UCSD-AML1 (cell line): ENCODE results near the gene NME7.

Experiments used
- DNase-seq: peaks from one replicate; lab custom pipeline; 2025; ENCODE audit not compliant: unreplicated experiment; lab: John Stamatoyannopoulos, UW

Gene NME7

DNA sequence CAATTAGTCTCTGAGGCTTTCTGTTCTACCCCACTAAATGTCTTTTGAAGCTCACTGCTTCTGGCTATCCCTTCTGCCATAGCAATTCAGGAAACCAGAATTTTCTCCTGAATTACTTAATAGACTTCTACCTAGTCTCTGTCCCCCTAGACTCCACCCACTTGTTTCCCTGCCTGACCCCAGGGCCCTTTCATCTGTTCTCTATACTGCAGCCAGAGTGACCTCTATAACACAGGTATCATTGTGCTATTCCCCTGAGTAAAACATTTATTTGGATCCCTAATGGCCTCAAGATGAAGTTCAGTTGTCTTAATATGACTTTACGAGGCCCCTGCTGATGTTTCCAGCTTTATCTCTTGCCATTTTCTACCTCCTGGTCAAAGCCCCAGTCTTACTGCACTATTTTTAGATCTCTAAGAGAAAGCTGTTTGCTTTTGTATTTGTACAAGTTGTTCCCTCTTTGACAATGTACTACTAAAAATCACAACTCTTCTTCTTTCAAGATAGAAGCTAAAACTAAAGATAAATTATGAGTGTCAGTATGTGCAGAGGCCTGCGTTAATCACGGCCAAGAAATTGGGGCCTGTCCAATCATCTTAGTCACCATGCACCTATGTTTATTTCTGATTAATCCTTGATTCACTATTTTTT lies 206.6 kb downstream of the NME7 start:
- no peak for DNase-seq

- DNase-seq: no peak
Observed at GRCh38 chr1:169156580-169156979, 211.0 kb downstream of the NME7 start.

DNA sequence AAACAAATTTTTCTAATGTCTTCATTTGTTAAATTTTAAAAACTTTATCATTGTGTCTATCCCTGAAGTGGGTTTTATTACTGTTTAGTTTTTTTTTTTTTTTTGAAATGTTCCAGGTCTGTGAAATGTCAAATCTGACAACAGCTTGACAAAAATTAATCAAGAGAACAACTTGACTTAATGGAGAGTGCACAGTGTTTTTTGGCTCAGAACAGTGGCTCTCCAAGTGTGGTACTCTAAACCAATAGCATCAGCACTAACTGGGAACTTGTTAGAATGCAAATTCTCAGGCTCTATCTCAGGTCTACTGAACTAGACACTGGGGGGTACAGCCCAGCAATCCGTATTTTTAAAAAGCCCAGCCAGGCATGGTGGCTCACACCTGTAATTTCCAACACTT lies 211.9 kb downstream of the NME7 start:
- DNase-seq: no peak

- DNase-seq: no peak
Observed at GRCh38 chr1:169151338-169151837, 216.2 kb downstream of the NME7 start.

GRCh38 chr1:169150641-169151337 lies 216.8 kb downstream of the NME7 start:
- no peak for DNase-seq

GRCh38 chr1:169149555-169150286 lies 217.9 kb downstream of the NME7 start:
- DNase-seq: no peak

GRCh38 chr1:169148472-169149252 lies 218.9 kb downstream of the NME7 start:
- no peak for DNase-seq

DNA sequence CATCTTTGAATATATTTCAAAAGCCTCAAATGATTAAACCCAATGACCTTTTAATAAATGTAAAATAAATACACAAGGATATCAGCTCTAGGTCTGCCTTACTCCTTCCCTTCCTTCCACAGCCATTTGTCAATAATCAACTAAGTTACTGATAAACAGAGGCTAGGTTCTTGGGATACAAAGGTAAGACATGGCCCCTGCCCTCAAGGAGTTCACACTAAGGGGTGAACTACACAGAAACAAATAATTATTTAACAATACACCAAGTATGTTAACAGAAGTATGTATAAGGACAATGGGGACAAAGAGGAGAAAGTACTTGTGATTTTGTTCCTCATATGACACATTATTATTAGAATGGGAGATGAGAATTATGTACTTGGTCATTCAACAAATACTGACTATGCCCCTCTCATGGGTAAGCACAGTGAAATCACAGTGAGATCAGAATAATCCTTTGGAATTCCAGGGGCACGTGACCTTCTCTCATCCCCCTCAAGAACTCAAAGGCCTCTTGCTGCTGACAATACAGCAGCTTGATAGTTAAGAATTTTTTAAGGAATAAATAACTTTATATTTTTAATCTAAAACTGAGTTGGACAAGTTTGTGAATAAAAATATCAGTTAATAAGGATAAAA lies 220.9 kb downstream of the NME7 start:
- no peak for DNase-seq

- no peak for DNase-seq
Observed at GRCh38 chr1:169144941-169145626, 222.5 kb downstream of the NME7 start.

- DNase-seq: no peak
Observed at GRCh38 chr1:169143984-169144383, 223.6 kb downstream of the NME7 start.

- DNase-seq: no peak
Observed at GRCh38 chr1:169143346-169143745, 224.3 kb downstream of the NME7 start.

DNA sequence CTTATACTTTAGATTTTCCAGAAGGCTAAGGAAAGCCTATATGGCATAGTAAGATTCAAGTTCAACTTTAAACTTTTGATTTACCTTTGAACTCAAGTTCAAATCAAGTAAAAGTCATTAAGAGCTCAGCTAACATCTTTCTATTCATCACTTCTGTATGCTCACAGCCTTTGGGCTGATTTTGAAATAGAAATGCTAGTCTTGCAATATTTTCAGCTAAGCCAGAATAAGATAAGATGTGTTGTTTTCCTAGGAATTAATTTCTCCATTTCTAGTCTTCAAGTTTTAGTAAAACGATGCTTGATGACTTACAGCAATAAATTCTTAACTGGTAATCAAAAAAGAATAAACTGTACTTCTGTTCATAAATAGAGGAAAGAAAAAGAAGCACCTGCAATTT lies 225.5 kb downstream of the NME7 start:
- no peak for DNase-seq

- no peak for DNase-seq
Observed at GRCh38 chr1:169141356-169141755, 226.2 kb downstream of the NME7 start.

- no peak for DNase-seq
Observed at GRCh38 chr1:169138866-169139670, 228.5 kb downstream of the NME7 start.

DNA sequence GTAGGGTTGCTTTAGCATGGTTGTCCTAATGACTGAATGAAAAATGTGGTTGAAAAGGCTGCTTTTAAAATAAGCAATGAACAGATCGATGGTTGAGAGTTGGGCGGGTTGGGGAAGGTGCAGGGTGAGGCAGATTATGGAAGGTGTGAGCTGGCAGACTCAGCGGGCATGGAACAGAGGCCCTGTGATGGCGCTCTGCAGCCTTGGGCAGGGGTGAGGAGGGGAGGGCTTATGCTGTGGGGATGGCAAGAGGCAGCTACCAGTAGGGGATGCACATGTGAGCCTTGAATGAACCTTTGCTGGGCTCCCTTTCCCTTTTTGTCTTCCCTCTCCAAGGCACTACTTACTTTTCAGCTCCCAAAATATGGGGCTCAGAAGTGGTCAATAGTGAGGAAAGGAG lies 230.2 kb downstream of the NME7 start:
- DNase-seq: no peak

GRCh38 chr1:169133801-169134502 lies 233.6 kb downstream of the NME7 start:
- DNase-seq: no peak

DNA sequence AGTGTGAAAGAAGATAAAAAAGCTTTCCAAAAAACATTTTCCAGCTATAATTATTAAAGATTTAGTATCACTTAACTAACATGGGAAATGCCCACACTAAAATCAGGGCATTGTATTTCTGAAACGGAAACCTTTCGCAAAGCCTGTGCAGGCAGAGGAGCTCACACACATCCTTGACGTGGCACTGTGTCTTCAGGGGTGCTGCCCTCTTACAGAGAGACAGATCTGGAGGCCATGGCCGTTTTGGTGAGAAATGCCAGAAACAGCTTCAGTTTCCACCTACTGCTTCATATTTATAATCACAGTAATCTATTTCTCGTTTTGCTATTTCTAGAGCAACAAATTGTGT lies 234.4 kb downstream of the NME7 start:
- DNase-seq: no peak

DNA sequence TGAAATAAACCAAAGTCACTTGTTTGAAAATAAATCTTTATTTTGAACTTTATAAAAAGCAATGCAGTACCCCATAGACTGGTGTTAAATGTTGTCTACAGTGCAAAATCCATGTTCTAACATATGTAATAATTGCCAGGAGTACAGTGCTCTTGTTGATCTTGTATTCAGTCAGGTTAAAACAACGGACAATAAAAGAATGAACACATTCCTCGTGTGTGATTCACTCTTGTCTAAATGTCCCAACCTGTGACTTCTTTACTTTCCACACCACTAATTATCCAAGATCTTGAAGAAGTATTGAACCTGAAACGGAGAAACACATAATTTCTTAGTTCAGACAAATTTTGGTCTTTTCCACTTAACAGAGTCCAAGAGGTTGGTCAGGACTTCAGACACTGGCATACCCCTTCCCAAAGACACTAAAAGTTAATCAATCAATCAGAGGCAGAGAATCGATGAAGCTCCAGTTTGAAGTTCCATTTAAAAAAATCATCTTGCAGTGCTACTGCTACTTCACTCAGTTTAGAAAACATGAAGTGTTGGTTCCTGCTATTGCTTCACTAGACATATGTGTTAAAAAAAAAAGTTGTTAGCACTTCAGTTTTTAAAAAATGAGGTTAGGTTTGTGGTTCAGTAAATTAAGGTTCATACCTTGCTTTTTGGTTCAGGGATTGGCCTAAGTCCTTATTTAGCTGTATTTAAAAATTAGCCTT lies 234.9 kb downstream of the NME7 start:
- DNase-seq: no peak
